Pancreas (tissue), 10 donors: ENCODE results near the gene KIF5B. TPM values are rescaled to one million over a fixed set of nuclear protein-coding genes. Genes with fewer than 3 reads are reported as not detected.
A peak's percentile ranks its signal among the peaks of the same experiment; 100 is the strongest.

Experiments
- ATAC-seq, 4 donors: fragments of 200-7000 bp; cut with Tn5 transposase; one replicate each; pipeline versions ENCODE4 v1.8.0 to v1.9.1; 2020; ENCODE audit warnings: mild to moderate bottlenecking in 4 of 4, moderate library complexity in 4 of 4
- DNase-seq, 6 donors: peaks; one replicate each; pipeline ENCODE4 v3.0.0-alpha.2; 2020
- FAIRE-seq: peaks from 2 replicates; lab custom pipeline; 2012; peaks lifted over from hg19 to GRCh38; lab: Jason Lieb, UNC
- H3K27ac ChIP-seq, 4 donors: fragments of 200-600 bp; sonication (generic); 1 replicate in 3 of 4; 2 replicates in 1 of 4; pipeline versions ENCODE4 v1.5.0 to v1.8.0; 2020
- H3K27me3 ChIP-seq, 4 donors: fragments of 200-600 bp; one replicate each; pipeline ENCODE4 v1.8.0; 2021
- H3K36me3 ChIP-seq, 3 donors: fragments of 200-600 bp; sonication (generic) in 1 of 3; one replicate each; pipeline versions ENCODE4 v1.5.0 to v1.8.0; 2020 to 2021
- H3K4me1 ChIP-seq, 3 donors: fragments of 200-600 bp; one replicate each; pipeline ENCODE4 v1.8.0; 2021
- H3K4me3 ChIP-seq, 4 donors: fragments of 200-600 bp; sonication (generic) in 2 of 4; one replicate each; pipeline versions ENCODE4 v1.5.0 to v1.8.0; 2020 to 2021
- H3K9me3 ChIP-seq, 4 donors: fragments of 200-600 bp; one replicate each; pipeline ENCODE4 v1.8.0; 2021
- WGBS, 2 donors: extraction: QIAGEN DNeasy Blood & Tissue Kit; methylation state at CpG; one replicate each; pipeline ENCODE4 v1.1.7; 2013; 5-methylcytosine and 5-hydroxymethylcytosine counted together
- intact Hi-C, 3 donors: fragments of 100-400 bp; cut with DNase I; formaldehyde crosslinking; loops; one replicate each; pipeline versions ENCODE4 v1.11.1 to v1.14.2; 2022
- polyA plus RNA-seq, 2 donors: library from polyadenylated mRNA; stranded (reverse); fragments of 200-250 nt; gene quantifications; one replicate each; pipeline ENCODE4 v1.2.3, GENCODE V29; 2013
- total RNA-seq, 6 donors: library from RNA; stranded (reverse); fragmentation: NEBNext Ultra II Directional in 4 of 6; extraction: Animal tissue kit (Norgen Biotek cat#: 25700) in 4 of 6; gene quantifications; one replicate each; pipeline versions ENCODE4 v1.2.1 to v1.2.4, GENCODE V29; 2021 to 2023
- TF ChIP-seq, protein P1 (sequence below), 4 donors: fragments of 200-600 bp; sonication (generic) in 3 of 4; IDR thresholded peaks; one replicate each; pipeline versions ENCODE4 v1.5.0 to v1.8.0; 2021; ENCODE audit warnings: antibody characterized with exemption in 4 of 4
- donor health status: healthy with polysubstance abuse.
- donor health status: DM: no; HTN: no; CAD: no; lungs with moderate emphysema.
- donor health status: DM: no; HTN: no; CAD: no.
- donor health status: control.
- donor health status: control.
- donor health status: Bipolar disorder and iron deficiency.
- donor health status: DM: yes; HTN: yes; CAD: no.
- donor health status: DM: no; HTN: no; CAD: no.
- donor health status: DM: no; HTN: no; CAD: no.
- donor health status: DM: yes; HTN: yes; CAD: no.

Gene KIF5B
- total and polyA plus RNA-seq, 8 donors: 17.2 to 48.3 (median 33.4) TPM

DNA sequence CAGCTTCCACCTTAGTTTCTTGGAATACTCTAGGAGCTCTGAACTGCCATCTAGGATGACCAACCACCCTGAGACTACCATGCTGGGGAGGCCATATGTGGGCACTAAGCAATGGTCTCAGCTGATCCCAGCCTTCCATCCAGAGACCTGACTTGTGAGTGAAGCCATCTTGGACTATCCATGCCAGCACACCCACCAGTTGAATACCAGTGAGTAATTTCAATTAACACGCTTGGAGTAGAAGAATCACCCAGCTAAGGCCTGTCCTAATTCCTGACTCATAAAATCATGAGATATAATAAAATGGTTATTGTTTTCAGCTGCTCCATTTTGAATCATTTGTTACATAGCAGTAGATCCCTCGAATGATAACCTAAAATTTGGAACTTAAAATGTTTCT, 5.2 kb upstream of the KIF5B start:
- H3K9me3 ChIP-seq: no peaks in the 10 kb centered on the region
- no peaks in the 10 kb centered on the region for H3K36me3 ChIP-seq
- DNase-seq (no peak), ATAC-seq (no peak), FAIRE-seq (no peak)
- no peak overlapping the region for H3K27ac ChIP-seq
- H3K4me1 ChIP-seq: no peaks in the 10 kb centered on the region
- no peaks in the 10 kb centered on the region for H3K27me3 ChIP-seq
- 89 to 98% methylated on average over 2 of the region's 2 CpGs for WGBS, 2 donors
- intact Hi-C loops: no loop called here
- H3K4me3 ChIP-seq: no peak overlapping the region
- TF ChIP-seq, protein P1, sequence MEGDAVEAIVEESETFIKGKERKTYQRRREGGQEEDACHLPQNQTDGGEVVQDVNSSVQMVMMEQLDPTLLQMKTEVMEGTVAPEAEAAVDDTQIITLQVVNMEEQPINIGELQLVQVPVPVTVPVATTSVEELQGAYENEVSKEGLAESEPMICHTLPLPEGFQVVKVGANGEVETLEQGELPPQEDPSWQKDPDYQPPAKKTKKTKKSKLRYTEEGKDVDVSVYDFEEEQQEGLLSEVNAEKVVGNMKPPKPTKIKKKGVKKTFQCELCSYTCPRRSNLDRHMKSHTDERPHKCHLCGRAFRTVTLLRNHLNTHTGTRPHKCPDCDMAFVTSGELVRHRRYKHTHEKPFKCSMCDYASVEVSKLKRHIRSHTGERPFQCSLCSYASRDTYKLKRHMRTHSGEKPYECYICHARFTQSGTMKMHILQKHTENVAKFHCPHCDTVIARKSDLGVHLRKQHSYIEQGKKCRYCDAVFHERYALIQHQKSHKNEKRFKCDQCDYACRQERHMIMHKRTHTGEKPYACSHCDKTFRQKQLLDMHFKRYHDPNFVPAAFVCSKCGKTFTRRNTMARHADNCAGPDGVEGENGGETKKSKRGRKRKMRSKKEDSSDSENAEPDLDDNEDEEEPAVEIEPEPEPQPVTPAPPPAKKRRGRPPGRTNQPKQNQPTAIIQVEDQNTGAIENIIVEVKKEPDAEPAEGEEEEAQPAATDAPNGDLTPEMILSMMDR (IDR thresholded peaks at IDR 0.05): no peak

DNA sequence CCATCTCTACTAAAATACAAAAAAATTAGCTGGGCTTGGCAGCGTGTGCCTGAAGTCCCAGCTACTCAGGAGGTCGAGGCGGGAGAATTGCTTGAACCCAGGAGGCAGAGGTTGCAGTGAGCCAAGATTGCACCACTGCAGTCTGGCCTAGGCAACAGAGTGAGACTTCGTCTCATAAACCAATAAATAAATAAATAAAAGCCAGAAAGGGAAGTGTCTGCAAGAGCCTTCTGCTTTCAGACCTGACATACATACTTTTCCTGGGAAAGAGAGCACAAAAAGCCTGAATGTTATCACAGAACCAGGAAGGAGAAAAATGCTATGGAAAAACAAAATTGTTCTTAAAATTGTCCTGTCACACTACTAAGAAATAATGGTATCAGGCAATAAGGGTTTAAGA, 4.1 kb upstream of the KIF5B start:
- ATAC-seq (no peak), FAIRE-seq (no peak), DNase-seq (no peak)
- no peaks in the 10 kb centered on the region for H3K9me3 ChIP-seq
- no peak overlapping the region for H3K4me3 ChIP-seq
- no peak overlapping the region for H3K27ac ChIP-seq
- TF ChIP-seq, protein P1 (IDR thresholded peaks at IDR 0.05): no peak
- no peaks in the 10 kb centered on the region for H3K4me1 ChIP-seq
- H3K36me3 ChIP-seq: no peaks in the 10 kb centered on the region
- H3K27me3 ChIP-seq: no peaks in the 10 kb centered on the region
- intact Hi-C loops: no loop called here
- WGBS, 2 donors: 90 to 94% methylated on average over 4 of the region's 4 CpGs

DNA sequence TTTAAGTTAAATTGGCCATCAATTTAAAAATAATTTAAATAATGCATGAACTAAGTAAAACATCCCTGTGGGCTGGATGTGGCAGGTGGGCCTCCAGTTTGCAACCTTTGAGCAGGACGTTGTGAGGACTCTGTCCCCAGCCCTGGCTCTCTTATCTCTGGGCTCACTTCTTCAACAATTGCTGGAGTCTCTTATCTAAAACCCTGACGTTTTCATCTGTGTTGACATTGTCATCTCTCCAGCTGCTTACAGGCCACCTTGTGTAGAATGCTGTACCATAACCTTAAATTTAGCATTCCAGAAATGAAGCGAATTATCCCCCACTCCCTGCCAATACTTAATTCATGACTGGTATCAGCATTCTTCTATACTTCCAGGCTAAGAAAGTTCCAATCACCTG, 3.2 kb upstream of the KIF5B start:
- H3K4me3 ChIP-seq: no peak overlapping the region
- H3K4me1 ChIP-seq: no peaks in the 10 kb centered on the region
- H3K9me3 ChIP-seq: no peaks in the 10 kb centered on the region
- no peak overlapping the region for H3K27ac ChIP-seq
- TF ChIP-seq, protein P1 (IDR thresholded peaks at IDR 0.05): no peak
- 33 to 38% methylated on average over 3 of the region's 3 CpGs for WGBS, 2 donors
- FAIRE-seq: no peak
- no peak for DNase-seq
- H3K36me3 ChIP-seq: no peaks in the 10 kb centered on the region
- ATAC-seq: no peak
- intact Hi-C loops: no loop called here
- no peaks in the 10 kb centered on the region for H3K27me3 ChIP-seq

DNA sequence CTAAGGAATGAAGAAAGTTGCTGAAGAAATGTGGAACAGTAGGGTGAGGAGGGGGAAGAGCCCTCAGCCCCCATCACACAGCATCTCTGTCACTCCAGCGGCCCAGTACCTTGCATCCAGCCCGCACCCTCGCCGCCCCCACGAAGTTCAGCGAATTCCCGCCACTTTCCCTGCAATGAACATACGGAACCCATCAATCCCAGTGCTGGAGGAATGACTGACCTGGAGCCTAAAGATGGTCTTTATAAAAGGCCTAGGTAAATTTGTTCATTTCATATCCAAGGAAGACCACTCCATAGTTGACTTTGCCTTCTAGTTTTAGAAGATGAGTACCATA, 779 bp upstream of the KIF5B start:
- FAIRE-seq (no peak), DNase-seq (no peak), ATAC-seq (no peak)
- Histone ChIP-seq H3K27me3 (no peaks in the 10 kb centered on the region), H3K4me1 (peaks cover 0 to 18% (median 15%) of the 10 kb centered on the region in 3 donors), H3K27ac (peak overlapping the region in 2 of 4 donors; percentile 99), H3K4me3 (peak overlapping the region in 2 of 4 donors; percentile 88 to 92), H3K36me3 (no peaks in the 10 kb centered on the region), H3K9me3 (no peaks in the 10 kb centered on the region)
- WGBS, 2 donors: 41 to 50% methylated on average over 8 of the region's 8 CpGs
- intact Hi-C loops: no loop called here
- TF ChIP-seq, protein P1 (IDR thresholded peaks at IDR 0.05): no peak

DNA sequence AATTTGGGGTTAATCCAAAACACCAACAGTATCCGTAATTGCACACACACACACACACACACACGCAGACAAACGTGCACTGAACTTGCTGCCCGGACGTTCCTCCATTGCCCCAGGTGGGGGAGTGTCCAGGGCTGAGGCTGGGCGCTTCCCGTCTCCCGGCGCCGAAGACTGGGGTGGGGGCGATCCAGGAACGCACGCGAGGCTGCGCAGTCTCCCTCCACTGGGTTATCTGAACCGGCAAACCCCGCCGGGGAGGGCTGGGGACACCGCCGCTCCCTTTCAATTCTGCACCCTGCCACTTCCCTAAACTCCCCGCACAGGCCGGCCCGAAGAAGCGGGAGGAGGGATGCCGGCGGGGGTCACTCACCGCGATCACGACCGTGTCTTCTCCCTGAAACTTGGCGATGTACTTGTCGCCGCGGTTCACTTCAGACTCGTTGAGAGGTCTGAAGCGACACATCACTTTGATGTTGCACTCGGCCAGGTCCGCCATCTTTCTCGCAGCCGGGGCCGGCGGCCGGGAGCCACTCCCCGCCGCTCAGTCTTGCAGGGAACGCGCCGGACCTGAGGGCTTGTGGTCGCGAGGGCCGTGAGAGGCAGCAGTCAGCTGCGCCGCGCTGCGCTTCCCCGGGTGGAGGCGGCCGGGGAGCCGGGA, 618 bp downstream of the KIF5B start:
- Histone ChIP-seq H3K4me1 (peaks cover 0 to 28% (median 28%) of the 10 kb centered on the region in 3 donors), H3K4me3 (peak overlapping the region; percentile 79 to 92 (median 88)), H3K27ac (peak overlapping the region; percentile 96 to 99 (median 98)), H3K27me3 (no peaks in the 10 kb centered on the region), H3K36me3 (no peaks in the 10 kb centered on the region), H3K9me3 (no peaks in the 10 kb centered on the region)
- DNase-seq (peak; percentile 62 to 84 (median 72)), FAIRE-seq (no peak), ATAC-seq (peak; percentile 64 to 84 (median 76))
- intact Hi-C loops: no loop called here
- TF ChIP-seq, protein P1 (IDR thresholded peaks at IDR 0.05): no peak
- 0% methylated on average over 59 of the region's 59 CpGs for WGBS, 2 donors
